NCI-H1092 treated with DMSO at 0.1 percent for 48 hours (cell line): ENCODE measurements around the gene PRUNE2.

ENCODE experiments used
- DNase-seq: peaks from one replicate; lab custom pipeline; 2025; lab: John Stamatoyannopoulos, UW

PRUNE2 gene

DNA sequence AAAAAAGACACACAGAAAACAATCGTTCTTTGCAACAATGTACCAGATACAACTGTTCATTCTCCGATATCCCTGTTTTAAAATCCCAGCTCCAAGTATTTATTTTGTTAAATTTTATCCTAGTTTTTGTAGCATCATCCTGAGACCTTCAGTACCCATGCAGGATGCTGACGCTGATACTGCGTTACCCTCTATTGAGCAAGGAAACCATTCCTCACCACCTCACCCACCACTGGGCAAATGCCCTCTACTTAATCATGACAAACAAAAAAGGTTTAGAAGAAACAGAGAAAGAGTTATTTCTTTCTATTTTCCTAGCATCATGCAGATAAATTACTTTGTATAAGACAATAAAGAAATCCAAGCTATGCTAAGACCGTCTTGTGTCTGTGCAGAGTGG lies 277.8 kb downstream of the PRUNE2 start:
- DNase-seq, result no peak

DNA sequence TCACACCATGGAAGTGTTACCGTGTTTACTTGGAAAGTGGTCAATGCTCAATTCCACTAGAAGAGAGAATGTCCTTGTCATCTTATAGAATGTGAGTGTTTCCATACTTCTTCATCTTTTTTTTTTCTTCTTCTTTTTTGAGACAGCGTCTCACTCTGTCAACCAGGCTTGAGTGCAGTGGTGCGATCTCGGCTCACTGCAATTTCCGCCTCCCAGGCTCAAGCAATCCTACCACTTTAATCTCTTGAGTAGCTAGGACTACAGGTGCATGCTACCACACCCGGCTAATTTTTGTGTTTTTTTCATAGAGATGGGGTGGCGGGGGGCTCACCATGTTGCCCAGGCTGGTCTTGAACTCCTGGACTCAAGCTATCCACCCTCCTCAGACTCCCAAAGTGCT lies 278.9 kb downstream of the PRUNE2 start:
- no peak for DNase-seq

DNA sequence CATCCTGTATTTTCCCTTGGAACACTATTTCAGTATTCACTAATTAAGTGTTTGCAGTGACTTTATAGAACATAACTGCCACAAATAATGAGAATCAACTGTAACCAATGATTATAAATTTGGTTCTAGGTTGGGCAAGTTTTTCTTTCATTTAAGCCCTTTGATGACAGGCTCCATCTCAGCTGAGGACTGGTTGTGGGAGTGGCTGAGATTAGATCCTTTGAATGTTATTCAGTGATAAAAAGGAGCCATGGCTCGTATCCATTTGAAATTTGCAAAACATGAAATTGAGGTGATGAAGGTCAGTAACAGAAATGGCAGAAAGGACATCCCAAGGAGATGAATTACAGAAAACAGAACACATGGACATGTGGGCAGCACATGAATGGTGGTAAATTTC lies 279.8 kb downstream of the PRUNE2 start:
- DNase-seq, result no peak

DNA sequence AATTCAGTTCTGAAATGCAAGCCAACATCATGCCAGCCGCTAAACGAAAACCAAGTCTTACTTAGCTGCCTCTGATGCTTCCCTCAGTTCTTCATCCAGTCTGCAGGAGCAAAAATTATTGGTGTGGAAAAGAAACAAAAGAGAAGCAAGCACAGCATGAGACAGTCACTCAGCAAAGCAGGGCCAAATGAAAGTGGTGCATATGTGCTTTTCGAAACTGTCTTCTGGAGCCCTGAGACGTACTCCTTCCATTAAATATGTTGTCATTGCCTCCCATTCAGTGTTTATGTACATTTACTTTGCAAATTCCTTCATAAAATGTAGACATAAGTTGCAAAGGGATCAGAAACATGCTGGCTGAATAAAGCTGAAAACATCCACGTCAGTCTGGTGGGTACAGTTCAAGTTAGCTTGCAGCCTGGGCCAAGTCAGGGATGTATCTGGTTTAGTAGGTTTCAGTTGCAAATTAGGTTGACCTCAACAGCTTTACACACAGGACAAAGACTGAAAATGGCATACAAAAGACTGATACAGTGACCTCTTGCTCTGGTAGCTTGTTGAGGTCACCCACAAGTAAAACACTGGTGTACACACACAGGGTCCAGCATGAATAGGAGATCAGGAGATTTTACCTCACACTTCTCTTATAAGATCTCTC lies 281.4 kb downstream of the PRUNE2 start:
- no peak for DNase-seq

DNA sequence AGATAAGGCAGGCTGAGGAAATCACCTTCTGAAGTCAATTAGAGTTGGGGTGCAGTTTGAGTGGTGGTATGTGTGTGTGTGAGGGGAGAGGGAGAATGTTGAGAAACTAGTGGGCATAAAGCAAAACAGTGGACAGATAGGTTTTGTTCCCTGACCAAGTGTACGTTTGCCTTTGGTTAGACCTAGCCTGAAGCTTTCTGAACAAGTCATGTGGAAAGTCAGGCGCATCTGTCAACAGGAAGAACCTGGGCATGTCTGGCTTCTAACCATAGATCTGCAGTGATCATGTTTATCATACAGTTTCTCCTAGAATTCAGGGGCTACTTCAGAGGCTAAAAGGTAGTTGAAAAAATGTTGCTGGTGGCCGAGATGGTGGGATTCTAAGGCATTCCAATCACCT lies 284.9 kb downstream of the PRUNE2 start:
- no peak for DNase-seq

DNA sequence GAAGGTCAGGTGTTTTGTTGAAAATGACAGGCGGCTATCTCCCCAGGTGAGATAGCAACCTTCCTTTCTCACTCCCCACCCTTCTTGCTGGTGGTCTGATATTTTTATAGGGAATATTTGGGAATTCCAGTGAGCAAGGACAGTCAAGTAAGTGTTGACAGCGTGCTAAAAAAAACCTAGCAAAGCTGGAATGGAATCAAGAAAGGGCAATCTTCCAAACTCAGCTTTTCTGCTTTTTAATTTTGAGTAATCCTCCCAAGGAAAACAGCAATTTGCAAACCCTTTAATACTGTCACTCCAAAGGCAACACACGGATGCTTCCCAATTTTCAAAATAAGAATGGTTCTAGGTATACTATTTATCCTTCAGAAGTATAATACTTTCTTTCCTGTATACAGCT lies 285.3 kb downstream of the PRUNE2 start:
- DNase-seq, result no peak

DNA sequence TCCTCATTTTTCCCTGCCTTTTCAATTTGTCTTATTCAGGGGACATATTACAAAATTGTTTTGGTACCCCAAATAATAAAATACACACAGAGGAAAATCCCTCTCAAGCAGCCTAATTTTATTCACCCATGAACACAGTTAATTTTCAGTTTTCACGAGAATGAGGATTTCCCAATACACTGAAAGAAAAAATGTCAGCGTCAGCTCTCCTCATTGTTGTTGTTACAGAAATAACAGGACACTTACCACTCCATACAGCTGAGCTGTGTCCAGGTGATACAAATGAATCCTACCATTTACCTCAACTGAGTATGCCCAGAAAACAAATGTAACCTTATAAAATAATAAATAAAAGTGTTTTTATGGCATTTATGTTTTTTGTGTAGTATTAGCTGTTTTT lies 286.3 kb downstream of the PRUNE2 start:
- no peak for DNase-seq

DNA sequence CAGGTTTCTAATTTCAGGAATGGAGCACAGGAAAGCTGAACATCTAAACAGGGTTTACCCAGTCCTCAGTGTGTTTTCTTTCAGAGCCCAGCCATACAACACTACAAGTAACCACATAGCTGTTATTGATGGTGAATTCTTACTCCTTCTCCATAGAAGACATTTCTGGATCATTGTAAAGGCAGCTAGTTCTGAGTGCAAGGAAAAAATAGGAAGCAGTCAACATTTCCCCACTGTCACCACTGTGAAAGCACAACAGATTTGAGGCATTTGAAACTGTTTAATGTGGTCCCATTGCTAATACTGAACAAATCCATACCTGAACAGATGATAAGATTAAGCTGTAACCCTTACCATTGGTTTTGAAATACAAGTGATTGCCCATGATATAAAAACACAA lies 286.7 kb downstream of the PRUNE2 start:
- DNase-seq, result no peak

DNA sequence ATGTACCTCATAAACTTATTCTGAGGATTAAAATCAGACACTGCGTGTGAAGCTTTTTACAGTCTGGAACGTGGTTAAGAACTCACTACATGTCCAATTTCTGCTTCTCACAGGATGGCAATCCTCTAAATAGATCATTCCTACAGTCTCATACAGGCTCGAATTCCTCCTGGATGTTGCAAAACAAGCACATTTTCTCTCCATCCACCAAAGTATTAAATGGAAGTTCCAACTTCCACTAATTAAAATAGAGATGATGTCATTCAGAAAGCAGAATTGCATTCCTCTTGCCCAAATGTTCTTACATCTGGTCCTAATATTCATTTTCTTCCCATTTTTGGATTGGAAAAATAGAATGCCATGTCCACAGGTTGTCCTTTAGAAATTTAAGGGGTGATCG lies 287.2 kb downstream of the PRUNE2 start:
- no peak for DNase-seq

DNA sequence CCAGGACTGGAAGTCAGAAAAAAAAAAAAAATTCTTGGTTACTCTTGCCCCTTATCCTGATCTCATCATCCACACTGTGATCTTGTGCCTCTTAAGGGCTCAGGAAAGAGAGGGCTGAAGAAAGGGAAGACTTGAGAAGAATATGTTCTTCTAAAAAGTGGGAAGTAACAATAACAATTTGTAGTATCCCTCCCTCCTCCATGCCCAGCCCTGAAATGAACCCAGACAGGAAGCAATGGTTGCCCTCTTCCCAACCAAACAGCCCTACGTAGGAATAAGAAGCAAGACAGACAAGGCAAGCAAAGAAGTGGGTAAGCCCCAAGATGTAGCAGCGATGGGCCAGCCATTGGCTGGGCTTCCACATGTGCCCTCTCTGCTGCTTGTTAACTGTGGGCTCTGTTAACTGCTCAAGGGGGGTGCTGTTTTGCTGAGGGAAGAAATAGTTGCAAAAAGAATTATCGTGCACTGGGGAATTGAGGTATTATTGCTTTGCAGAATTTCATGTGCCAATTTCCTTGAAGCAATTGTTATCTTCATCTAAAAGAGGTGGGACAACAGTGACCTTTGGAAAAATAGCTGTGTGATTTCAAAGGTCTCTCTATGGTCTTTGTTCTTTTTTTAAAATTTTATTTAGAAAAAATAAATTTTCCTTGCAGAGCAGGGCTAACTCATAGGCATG lies 288.3 kb downstream of the PRUNE2 start:
- no peak for DNase-seq

DNA sequence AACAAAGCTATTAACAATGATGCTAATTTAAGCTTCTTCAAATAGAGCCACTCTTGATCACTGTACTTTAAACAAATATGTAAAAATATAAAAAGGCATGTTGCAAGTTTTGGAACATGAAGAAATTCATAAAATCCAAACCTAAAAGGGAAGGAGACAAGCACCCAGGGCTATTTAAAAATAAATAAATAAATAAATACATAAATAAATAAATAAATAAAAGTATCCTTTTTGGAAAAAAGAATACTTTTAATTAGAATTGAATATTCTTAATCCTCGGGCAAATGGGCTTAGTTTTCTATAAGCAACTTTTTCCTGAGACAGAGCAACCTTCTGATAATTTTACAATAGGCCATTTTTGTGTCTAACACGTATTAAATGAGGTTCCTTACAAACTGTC lies 289.1 kb downstream of the PRUNE2 start:
- DNase-seq, result no peak

DNA sequence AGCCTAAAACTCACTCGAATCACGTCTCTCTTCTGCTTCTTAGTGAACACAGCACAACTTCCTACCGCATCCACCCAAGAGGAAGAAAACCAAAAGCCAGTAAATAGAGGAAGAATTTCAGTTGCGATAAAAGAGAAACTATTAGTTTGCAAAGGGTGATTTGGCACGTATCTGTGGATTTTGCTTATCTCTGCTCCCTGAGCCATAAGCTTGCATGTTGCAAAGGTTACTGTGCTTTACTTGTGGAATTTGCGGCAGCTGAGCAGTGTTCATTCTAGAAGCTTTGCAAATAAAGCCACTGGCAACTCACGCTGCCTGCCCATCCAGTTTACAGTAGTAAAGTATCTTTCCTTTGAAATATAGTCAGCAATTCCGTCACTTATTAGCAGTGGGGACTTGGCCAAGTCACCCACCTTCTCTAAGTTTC lies 290.7 kb downstream of the PRUNE2 start:
- DNase-seq, result no peak

DNA sequence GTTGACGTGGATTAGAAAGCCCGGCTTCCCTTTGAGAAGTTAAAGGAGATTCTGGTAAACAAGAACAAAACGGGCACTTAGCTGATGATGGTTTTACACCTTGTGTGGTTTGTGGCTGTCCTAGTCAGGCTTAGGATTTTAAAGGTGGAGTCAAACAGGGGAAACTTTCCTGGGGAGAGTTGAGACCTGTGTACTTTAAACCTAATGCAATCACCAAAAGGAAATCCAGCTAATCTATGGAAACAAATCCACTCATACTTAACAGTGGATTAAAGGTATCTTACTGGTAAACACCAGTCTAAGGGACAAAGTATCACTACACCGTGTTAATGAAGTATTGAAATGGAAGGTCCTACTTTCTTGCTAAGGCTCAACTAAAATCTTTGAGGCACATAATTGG lies 291.9 kb downstream of the PRUNE2 start:
- no peak for DNase-seq

DNA sequence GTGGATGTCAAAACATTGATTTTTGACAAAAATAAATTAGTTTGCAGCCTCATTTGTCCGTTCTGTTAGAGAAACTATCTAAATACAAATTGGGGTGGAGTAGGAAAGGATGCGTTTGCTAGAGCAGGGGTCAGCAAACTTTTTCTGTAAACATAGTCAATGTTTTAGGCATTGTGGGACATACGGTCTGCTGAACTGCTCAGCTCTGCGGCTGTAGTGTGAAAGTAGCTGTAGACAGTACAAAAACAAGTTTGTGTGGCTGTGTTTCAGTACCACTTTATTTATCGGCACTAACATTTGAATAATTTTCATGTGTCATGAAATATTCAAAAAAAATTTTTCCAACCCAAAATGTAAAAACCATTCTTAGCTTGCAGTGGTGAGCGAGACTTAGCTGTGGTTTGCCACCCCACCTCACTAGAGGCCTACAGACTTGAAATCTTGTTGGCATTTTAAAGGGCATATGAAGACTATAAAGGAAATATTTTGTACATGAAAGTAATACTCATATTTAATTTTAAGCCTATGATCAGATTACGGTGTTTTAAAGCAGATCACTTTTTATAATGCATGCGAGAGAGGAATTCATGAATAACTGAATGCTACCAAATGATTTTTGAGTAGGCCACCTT lies 292.6 kb downstream of the PRUNE2 start:
- DNase-seq, result no peak

DNA sequence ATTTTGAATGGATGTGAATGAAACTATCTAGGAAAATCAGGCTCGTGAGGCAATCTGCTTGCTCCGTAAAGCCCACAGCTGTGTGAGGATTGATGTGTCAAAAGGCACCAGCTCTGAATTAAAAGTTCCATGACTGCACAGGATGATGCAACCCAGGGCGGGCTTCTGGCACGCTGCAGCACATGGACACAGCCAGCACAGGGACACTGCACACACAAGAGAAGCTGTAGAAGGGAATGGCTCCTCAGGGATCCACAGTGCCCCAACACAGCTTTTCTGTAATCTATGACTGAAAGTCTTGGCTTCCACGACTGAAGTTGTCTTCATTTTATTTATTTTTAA lies 295.9 kb downstream of the PRUNE2 start:
- no peak for DNase-seq

DNA sequence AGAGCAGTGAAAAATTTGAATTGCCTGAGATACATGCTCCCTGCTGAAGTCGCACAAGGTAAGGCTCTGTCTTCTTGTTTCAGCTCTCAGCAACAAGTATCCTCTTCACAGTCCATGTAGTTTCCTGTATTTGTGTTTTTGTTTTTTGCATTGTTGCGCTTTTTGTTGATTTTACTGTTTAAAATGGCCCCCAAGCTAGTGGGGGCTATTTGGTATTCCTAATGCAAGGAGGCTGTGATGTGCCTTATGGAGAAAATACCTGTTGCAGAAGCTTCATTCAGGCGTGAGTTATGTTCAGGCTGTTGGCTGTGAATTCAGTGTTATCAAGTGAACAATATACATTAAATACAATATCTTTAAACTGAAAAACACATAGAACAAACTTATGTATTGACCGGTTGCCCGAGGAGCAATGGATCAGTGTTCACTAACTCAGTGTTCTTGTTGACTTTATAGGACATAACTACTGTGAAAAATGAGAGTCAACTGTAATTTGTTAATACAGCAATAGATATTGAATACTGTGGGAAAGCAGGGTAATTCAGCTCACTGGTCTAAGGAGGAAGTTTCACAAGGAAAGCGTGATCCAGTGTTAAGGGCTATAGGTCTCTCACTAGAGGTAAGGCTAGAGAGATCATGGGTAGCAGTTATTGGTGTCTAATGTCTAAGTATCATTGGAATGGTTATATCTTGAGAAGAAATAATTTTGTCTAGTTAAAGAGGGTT lies 296.5 kb downstream of the PRUNE2 start:
- DNase-seq, result no peak

DNA sequence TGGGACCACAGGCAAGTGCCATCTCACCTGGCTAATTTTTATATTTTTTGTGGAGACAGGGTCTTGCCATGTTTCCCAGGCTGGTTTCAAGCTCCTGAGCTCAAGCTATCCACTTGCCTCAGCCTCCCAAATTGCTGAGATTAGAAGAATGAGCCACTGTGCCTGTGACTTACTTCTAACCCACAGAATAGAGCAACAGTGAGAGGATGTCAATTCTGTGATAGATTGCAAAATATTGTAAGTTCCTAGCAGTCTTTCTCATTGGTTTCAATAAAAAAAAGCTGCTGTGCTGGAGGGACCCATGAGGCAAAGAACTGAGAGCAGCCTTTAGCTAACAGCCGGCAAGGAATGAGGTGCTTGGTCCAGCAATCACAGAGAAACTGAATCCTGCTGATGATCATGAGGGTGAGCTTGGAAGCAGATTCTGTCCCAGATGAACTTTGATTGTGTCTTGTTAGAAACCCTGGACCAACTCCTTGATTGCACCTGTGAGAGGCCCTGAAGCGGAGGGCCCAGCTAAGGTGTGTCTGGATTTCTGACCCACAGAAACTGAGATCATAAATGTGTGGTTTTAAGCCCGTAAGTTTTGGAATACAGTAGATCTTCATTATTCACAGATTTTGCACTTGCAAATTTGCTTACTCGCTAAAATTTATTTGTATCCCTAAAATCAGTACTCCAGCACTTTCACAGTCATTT lies 297.2 kb downstream of the PRUNE2 start:
- no peak for DNase-seq

DNA sequence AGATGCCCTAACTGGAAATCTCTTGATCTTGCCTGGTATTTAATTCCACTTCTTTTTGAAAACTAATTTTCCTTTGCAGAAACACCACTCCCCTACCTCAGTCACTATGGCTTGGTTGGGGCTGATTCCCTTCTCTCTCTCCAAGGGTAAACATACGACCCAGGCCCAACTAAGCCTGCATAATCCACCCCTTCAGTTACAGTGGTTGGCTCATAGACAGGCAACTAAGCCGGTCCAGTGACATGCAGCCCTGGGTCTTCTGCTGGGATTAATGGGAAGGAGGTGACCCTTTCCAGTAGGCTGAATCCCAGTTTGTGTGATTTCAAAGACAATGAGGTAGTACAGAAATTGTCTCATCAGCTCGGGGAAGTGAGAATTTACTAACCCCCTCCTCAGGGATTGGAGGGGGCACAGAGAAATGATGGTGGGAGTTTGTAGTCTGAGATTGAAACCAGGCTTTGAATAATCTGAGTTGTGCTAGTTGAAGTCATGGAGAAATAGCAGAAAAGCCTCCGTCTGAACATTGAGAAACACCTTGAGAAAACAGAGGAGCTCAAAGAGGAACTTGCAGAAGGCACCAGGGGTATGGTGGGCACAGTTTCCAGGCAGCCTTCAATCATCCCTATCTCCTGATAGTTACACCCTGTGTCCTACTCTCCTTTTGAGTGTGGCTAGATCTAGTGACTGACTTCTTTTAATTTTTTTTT lies 298.0 kb downstream of the PRUNE2 start:
- DNase-seq, result no peak

DNA sequence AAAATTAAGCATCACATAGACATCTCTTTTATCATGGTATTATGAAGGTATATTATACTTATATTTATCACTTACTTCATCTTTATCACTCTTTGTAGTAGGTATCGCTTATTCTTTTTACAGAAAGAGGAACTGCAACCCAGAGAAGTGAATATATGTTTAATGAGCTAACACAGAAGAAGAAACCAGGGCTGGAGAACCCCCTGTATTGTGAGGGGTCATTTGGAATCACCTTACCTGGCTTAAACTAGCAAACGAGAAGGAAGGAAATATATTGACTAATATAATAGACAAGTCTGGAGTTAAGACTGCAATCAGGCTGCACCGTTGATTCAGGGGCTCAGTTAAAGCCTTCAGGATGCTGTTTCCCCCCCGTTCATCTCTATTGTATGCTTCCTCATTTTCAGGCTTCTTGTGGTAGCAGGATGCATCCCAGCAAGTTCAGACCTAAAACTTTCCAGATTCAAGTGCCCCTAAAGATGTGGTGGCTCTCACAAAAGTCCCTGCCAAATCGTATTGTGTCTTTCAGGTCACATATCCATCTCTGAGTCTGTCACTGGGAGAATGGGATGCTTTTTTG lies 300.5 kb downstream of the PRUNE2 start:
- DNase-seq, result no peak

DNA sequence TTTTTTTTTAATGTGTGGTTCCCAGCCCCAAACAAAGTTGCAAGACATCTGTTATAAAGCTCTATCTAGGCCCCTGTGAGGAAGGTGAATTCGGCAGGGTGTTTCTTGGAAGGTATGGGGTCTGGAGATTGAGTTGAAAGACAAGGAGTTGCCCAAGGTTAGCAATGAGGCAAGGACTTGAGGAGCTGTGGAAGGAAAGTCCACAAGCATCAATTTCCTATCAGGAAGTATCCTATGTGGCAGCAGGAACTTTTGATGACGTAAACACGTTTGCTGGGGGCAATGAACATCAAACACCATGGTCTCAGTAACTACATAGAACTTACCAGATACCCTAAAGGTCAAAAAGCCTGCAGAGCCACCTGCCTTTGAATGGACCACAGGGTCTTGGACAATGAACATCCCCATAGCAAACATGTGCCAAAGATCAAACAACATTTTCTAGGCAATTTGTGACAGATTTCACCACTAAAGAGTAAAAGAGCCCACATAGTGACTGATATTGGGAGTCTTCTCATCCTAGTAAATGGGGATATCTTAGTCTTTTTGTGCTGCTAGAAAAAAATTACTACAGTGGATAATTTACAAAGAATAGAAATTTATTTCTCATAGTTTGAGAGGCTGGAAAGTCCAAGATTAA lies 301.9 kb downstream of the PRUNE2 start:
- no peak for DNase-seq

DNA sequence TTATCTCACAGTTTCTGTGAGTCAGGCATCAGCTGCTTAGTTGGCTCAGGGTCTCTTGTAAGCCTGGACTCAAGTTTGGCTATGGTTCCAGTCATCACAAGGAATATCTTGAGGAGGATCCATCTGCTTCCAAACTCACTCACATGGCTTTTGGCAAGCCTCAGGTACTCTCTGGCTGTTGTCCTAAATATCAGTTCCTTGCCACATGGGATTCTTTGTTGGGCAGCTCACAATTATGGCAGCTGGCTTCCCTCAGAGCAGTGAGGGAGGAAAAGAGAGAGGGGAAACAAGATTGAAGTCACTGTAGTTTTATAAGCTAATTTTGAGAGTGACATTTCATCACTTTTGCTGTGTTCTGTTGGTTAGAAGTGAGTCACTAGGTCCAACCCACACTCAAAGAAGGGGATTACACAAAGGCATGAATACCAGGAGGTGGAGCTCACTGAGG lies 302.4 kb downstream of the PRUNE2 start:
- DNase-seq, result no peak
